H1 (cell line): ENCODE data around the gene PLA2G4F. TPM values are rescaled to one million over a fixed set of nuclear protein-coding genes. Genes with fewer than 3 reads are reported as not detected.

Experiments
- CTCF ChIA-PET: fragments of 300-600 bp; sonication (Branson Sonifier 250); formaldehyde crosslinking; loops from one replicate; lab custom pipeline; 2021; ENCODE audit not compliant: partially characterized antibody; lab: Charles Lee
- POLR2A ChIA-PET: fragments of 300-600 bp; sonication (Branson Sonifier 250); formaldehyde crosslinking; loops from one replicate; lab custom pipeline; 2021; ENCODE audit warnings: inconsistent platforms; ENCODE audit not compliant: partially characterized antibody; lab: Charles Lee
- DNase-seq, 2 experiments: peaks; one replicate each; pipeline versions ENCODE4 v3.0.0 to v3.0.0-alpha.2; 2010 to 2022; ENCODE audit warnings: low spot score in 2 of 2, low read depth in 1 of 2, mixed read lengths in 1 of 2
- FAIRE-seq: peaks from 2 replicates; lab custom pipeline; 2011; peaks lifted over from hg19 to GRCh38; lab: Jason Lieb, UNC
- H2AFZ ChIP-seq: 2 replicates; pipeline ENCODE4 v1.8.1; 2012; ENCODE audit warnings: low read length, inconsistent platforms
- H2AK5ac ChIP-seq: 2 replicates; pipeline ENCODE4 v1.6.1; 2013; ENCODE audit warnings: low read depth, low read length
- H2BK120ac ChIP-seq: replicated peaks from 2 replicates; pipeline ENCODE3; 2013; ENCODE audit warnings: low read depth, low read length, inconsistent platforms
- H2BK12ac ChIP-seq: 2 replicates; pipeline ENCODE4 v1.6.1; 2013; ENCODE audit warnings: low read depth, low read length
- H2BK15ac ChIP-seq: 2 replicates; pipeline ENCODE4 v1.6.1; 2013; ENCODE audit warnings: low read length
- H2BK20ac ChIP-seq: 2 replicates; pipeline ENCODE4 v1.6.1; 2013; ENCODE audit warnings: low read length
- H2BK5ac ChIP-seq: 2 replicates; pipeline ENCODE4 v1.6.1; 2013; ENCODE audit warnings: low read depth, low read length
- H3K14ac ChIP-seq: 2 replicates; pipeline ENCODE4 v1.6.1; 2013; ENCODE audit warnings: inconsistent platforms; ENCODE audit not compliant: insufficient read length
- H3K18ac ChIP-seq: 2 replicates; pipeline ENCODE4 v1.6.1; 2013; ENCODE audit warnings: low read length; ENCODE audit errors: extremely low read depth
- H3K23ac ChIP-seq: 2 replicates; pipeline ENCODE4 v1.6.1; 2013; ENCODE audit warnings: inconsistent platforms; ENCODE audit not compliant: insufficient read length
- H3K23me2 ChIP-seq: 2 replicates; pipeline ENCODE4 v1.6.1; 2013; ENCODE audit warnings: low read depth, low read length
- H3K27ac ChIP-seq: 2 replicates; pipeline ENCODE4 v1.6.1; 2011; ENCODE audit warnings: low read depth, low read length, inconsistent platforms
- H3K27me3 ChIP-seq, 4 experiments: replicated peaks in 1 of 4; 1 replicate in 1 of 4; 2 replicates in 3 of 4; pipeline versions ENCODE4 v1.6.1 to v1.8.1; 2011 to 2013; ENCODE audit warnings: low read length in 3 of 4, mild to moderate bottlenecking in 3 of 4, inconsistent platforms in 2 of 4, mixed read lengths in 2 of 4, moderate library complexity in 1 of 4; ENCODE audit not compliant: control insufficient read depth in 3 of 4, insufficient read depth in 3 of 4; ENCODE audit errors: extremely low read depth in 1 of 4
- H3K36me3 ChIP-seq, 4 experiments: 2 replicates each; pipeline versions ENCODE4 v1.6.1 to v1.8.1; 2011 to 2013; ENCODE audit warnings: mild to moderate bottlenecking in 4 of 4, low read length in 3 of 4, moderate library complexity in 2 of 4, control low read depth in 1 of 4, inconsistent platforms in 1 of 4; ENCODE audit not compliant: insufficient read depth in 4 of 4, control insufficient read depth in 2 of 4
- H3K4ac ChIP-seq: replicated peaks from 2 replicates; pipeline ENCODE3; 2013; ENCODE audit warnings: low read length, low read depth, mixed read lengths, inconsistent platforms; ENCODE audit not compliant: insufficient read length
- H3K4me1 ChIP-seq, 4 experiments: replicated peaks in 1 of 4; 1 replicate in 1 of 4; 2 replicates in 3 of 4; pipeline versions ENCODE4 v1.6.1 to v1.8.1; 2011 to 2013; ENCODE audit warnings: low read length in 3 of 4, inconsistent platforms in 2 of 4, mixed read lengths in 1 of 4; ENCODE audit not compliant: insufficient read depth in 4 of 4, control insufficient read depth in 3 of 4
- H3K4me2 ChIP-seq, 2 experiments: 2 replicates each; pipeline versions ENCODE4 v1.6.1 to v1.8.1; 2011 to 2013; ENCODE audit warnings: low read depth in 2 of 2, low read length in 2 of 2, control low read depth in 1 of 2, inconsistent platforms in 1 of 2, mild to moderate bottlenecking in 1 of 2; ENCODE audit not compliant: insufficient read depth in 1 of 2
- H3K4me3 ChIP-seq, 4 experiments: fragments of 200-600, 300-600 bp in 1 of 4; sonication (generic), shearing (Covaris generic), sonication (Bioruptor Twin) in 1 of 4; 2 replicates each; pipeline versions ENCODE4 v1.5.1 to v1.8.1; 2011 to 2016; ENCODE audit warnings: low read length in 4 of 4, low read depth in 3 of 4, control low read depth in 2 of 4, inconsistent platforms in 2 of 4, mild to moderate bottlenecking in 2 of 4, mixed read lengths in 1 of 4, moderate library complexity in 1 of 4; ENCODE audit not compliant: insufficient read depth in 2 of 4; ENCODE audit errors: extremely low read depth in 1 of 4
- H3K56ac ChIP-seq: replicated peaks from 2 replicates; pipeline ENCODE3; 2013; ENCODE audit warnings: low read depth, mild to moderate bottlenecking, mixed read lengths, low read length, inconsistent platforms; ENCODE audit not compliant: insufficient read length
- H3K79me1 ChIP-seq: 2 replicates; pipeline ENCODE4 v1.6.1; 2013; ENCODE audit warnings: low read depth, low read length, control low read depth
- H3K79me2 ChIP-seq, 2 experiments: 2 replicates each; pipeline versions ENCODE4 v1.6.1 to v1.8.1; 2012 to 2013; ENCODE audit warnings: low read length in 2 of 2, mild to moderate bottlenecking in 2 of 2, inconsistent platforms in 1 of 2; ENCODE audit not compliant: insufficient read depth in 2 of 2, control insufficient read depth in 1 of 2
- H3K9ac ChIP-seq, 4 experiments: replicated peaks in 1 of 4; 1 replicate in 1 of 4; 2 replicates in 3 of 4; pipeline versions ENCODE4 v1.6.1 to v1.8.1; 2011 to 2013; ENCODE audit warnings: low read depth in 3 of 4, low read length in 3 of 4, control low read depth in 2 of 4, mild to moderate bottlenecking in 2 of 4, moderate library complexity in 2 of 4, inconsistent platforms in 1 of 4; ENCODE audit errors: extremely low read depth in 1 of 4
- H3K9me3 ChIP-seq, 2 experiments: 2 replicates each; pipeline versions ENCODE4 v1.6.1 to v1.8.1; 2012 to 2013; ENCODE audit warnings: mild to moderate bottlenecking in 2 of 2, moderate library complexity in 2 of 2, control low read depth in 1 of 2, inconsistent platforms in 1 of 2, low read depth in 1 of 2, low read length in 1 of 2, mixed read lengths in 1 of 2; ENCODE audit not compliant: insufficient read depth in 2 of 2
- H4K20me1 ChIP-seq, 2 experiments: replicated peaks in 1 of 2; 2 replicates each; pipeline versions ENCODE3 to v1.8.1; 2011 to 2013; ENCODE audit warnings: inconsistent platforms in 2 of 2, low read length in 2 of 2, mild to moderate bottlenecking in 1 of 2; ENCODE audit not compliant: insufficient read depth in 2 of 2, control insufficient read depth in 1 of 2
- H4K5ac ChIP-seq: 2 replicates; pipeline ENCODE4 v1.6.1; 2013; ENCODE audit warnings: low read length, low read depth, mixed read lengths, inconsistent platforms; ENCODE audit not compliant: insufficient read length
- H4K8ac ChIP-seq: 2 replicates; pipeline ENCODE4 v1.8.0; 2013; ENCODE audit warnings: mild to moderate bottlenecking, moderate library complexity, low read length, inconsistent platforms; ENCODE audit not compliant: insufficient read depth; ENCODE audit errors: extremely low read depth
- H4K91ac ChIP-seq: replicated peaks from 2 replicates; pipeline ENCODE3; 2013; ENCODE audit warnings: low read length, mixed read lengths, inconsistent platforms; ENCODE audit not compliant: insufficient read length
- CTCF ChIP-seq, 3 experiments: IDR thresholded peaks; 1 replicate in 2 of 3; 2 replicates in 1 of 3; pipeline versions ENCODE4 v1.5.1 to v1.6.1; 2011; ENCODE audit warnings: low read length in 3 of 3, mild to moderate bottlenecking in 3 of 3, inconsistent platforms in 2 of 3, low read depth in 1 of 3, moderate library complexity in 1 of 3; ENCODE audit not compliant: insufficient read depth in 1 of 3; ENCODE audit errors: control extremely low read depth in 1 of 3
- PHF8 ChIP-seq: fragments of 200-600 bp; sonication (generic); conservative IDR thresholded peaks from 2 replicates; pipeline ENCODE4 v1.7.1; 2012; ENCODE audit warnings: low read depth, mild to moderate bottlenecking, inconsistent platforms, low read length, moderate library complexity
- WGBS, 2 experiments: shearing (Covaris generic) in 1 of 2; methylation state at CpG; one replicate each; pipeline versions ENCODE4 v1.1.6 to v1.1.7; 2013 to 2015; ENCODE audit warnings: low lambda C conversion rate in 2 of 2, mixed read lengths in 2 of 2, inconsistent platforms in 1 of 2, low coverage in 1 of 2, missing lambda C conversion rate in 1 of 2; ENCODE audit not compliant: insufficient replicate concordance in 2 of 2, insufficient coverage in 1 of 2, insufficient read length in 1 of 2; ENCODE audit errors: extremely low coverage in 1 of 2, missing lambda C conversion rate in 1 of 2; 5-methylcytosine and 5-hydroxymethylcytosine counted together
- polyA plus RNA-seq, 7 experiments: library from polyadenylated mRNA; depleted of rRNA in 3 of 7; stranded (reverse) in 5 of 7; unstranded in 2 of 7; fragments of >200 nt in 5 of 7; fragments of 200-250 nt in 2 of 7; gene quantifications; 1 replicate in 5 of 7; 2 replicates in 1 of 7; 4 replicates in 1 of 7; pipeline versions ENCODE4 v1.2.1 to v1.2.3, GENCODE V29; 2011 to 2013; ENCODE audit warnings: missing spikeins in 2 of 7, mixed read lengths in 2 of 7
- total RNA-seq: library from RNA; stranded (reverse); fragmentation: NEBNext Ultra II Directional; extraction: Animal tissue kit (Norgen Biotek cat#: 25700); gene quantifications from 2 replicates; pipeline ENCODE4 v1.2.1, GENCODE V29; 2021

Gene PLA2G4F
- total and polyA plus RNA-seq, 2 of the 8 experiments (the other 6 are each of a cell fraction or from before 2014, with no cell fraction given) = not detected

GRCh38 chr15:42128476-42128875 is 28.0 kb downstream of the PLA2G4F start:
- Histone ChIP-seq H4K5ac (no peak overlapping the region), H4K20me1 (no peaks in the 10 kb centered on the region), H3K56ac (no peak overlapping the region), H2BK5ac (no peak overlapping the region), H3K14ac (no peak overlapping the region), H2AFZ (no peak overlapping the region), H3K79me2 (no peaks in the 10 kb centered on the region), H2BK15ac (no peak overlapping the region), H3K4me2 (no peak overlapping the region), H3K36me3 (no peaks in the 10 kb centered on the region), H2AK5ac (no peak overlapping the region), H3K27ac (no peak overlapping the region), H2BK20ac (no peak overlapping the region), H3K4me3 (no peak overlapping the region), H3K79me1 (no peaks in the 10 kb centered on the region), H4K8ac (no peak overlapping the region), H3K4ac (no peak overlapping the region), H3K23me2 (no peaks in the 10 kb centered on the region), H3K18ac (no peak overlapping the region), H4K91ac (no peak overlapping the region), H3K9me3 (no peaks in the 10 kb centered on the region), H3K23ac (no peak overlapping the region), H3K9ac (no peak overlapping the region), H3K27me3 (no peaks in the 10 kb centered on the region), H3K4me1 (peaks cover 0 to 7% (median 4%) of the 10 kb centered on the region in 4 experiments; a peak in 3 of 7 replicates), H2BK120ac (no peak overlapping the region), H2BK12ac (no peak overlapping the region)
- no peak for DNase-seq
- no peak for FAIRE-seq
- no peak for TF ChIP-seq CTCF (IDR thresholded peaks at IDR 0.05; ENCODE audit: control extremely low read depth in 1 of 3, insufficient read depth in 1 of 3, low read depth in 1 of 3, low read length in 3 of 3)
- TF ChIP-seq PHF8 = no peak
- 81% methylated on average over 6 of the region's 6 CpGs; no CpG with 5 or more reads in 1 of the 2 experiments for WGBS, 2 experiments
- ChIA-PET POLR2A (no interaction called here), CTCF (interaction anchor here (0.6 to 4.2 kb wide), 6 partner anchors 10 to 248 kb away, joined by 3 to 24 read pairs (median 3); no protein-coding TSS in a partner anchor)
